ENCODE data around the gene HNRNPA0. TPM values are rescaled to one million over a fixed set of nuclear protein-coding genes. Genes with fewer than 3 reads are reported as not detected.

The HNRNPA0 gene
- polyA plus RNA-seq, 1 donor (not counting 4 experiments of a cell fraction or from before 2014, with no cell fraction given), result 11.4 TPM

GRCh38 chr5:137743031-137743640 lies 11.0 kb downstream of the HNRNPA0 start:
- H3K27me3 ChIP-seq (ENCODE audit: control insufficient read depth, extremely low read depth, insufficient read depth, low read length), result no peaks in the 10 kb centered on the region

GRCh38 chr5:137741718-137742117 lies 12.4 kb downstream of the HNRNPA0 start:
- Histone ChIP-seq H3K9me1 (ENCODE audit: control insufficient read depth, extremely low read depth, insufficient read depth, low read length) (no peaks in the 10 kb centered on the region), H3K4me1 (ENCODE audit: control insufficient read depth, extremely low read depth, insufficient read depth, low read length) (no peaks in the 10 kb centered on the region), H2AFZ (ENCODE audit: control insufficient read depth, low read length) (no peak overlapping the region), H3K9ac (ENCODE audit: control insufficient read depth, extremely low read depth, insufficient read depth, low read length) (no peak overlapping the region), H3K4me3 (ENCODE audit: control insufficient read depth in 2 of 3, extremely low read depth in 1 of 3, insufficient read depth in 2 of 3, low read depth in 1 of 3, low read length in 3 of 3) (no peak overlapping the region), H3K4me2 (ENCODE audit: control insufficient read depth, extremely low read depth, insufficient read depth, low read depth, low read length) (no peak overlapping the region), H3K9me3 (ENCODE audit: control insufficient read depth, low read depth, low read length) (no peaks in the 10 kb centered on the region), H3K27me3 (ENCODE audit: control insufficient read depth, extremely low read depth, insufficient read depth, low read length) (no peaks in the 10 kb centered on the region), H3K27ac (ENCODE audit: control insufficient read depth, insufficient read depth, low read length) (no peak overlapping the region), H3K79me2 (ENCODE audit: control insufficient read depth, insufficient read depth, low read length) (no peaks in the 10 kb centered on the region), H3K36me3 (ENCODE audit: control insufficient read depth in 2 of 2, extremely low read depth in 1 of 2, insufficient read depth in 2 of 2, low read length in 2 of 2) (no peaks in the 10 kb centered on the region), H4K20me1 (ENCODE audit: control insufficient read depth, extremely low read depth, insufficient read depth, low read length) (no peaks in the 10 kb centered on the region)
- dilution Hi-C loops (cut with MboI; ENCODE audit: extremely low pct_ligation_motif_present, low sequenced_read_pairs), result no loop called here
- no peak for TF ChIP-seq EZH2 (IDR thresholded peaks at IDR 0.05; ENCODE audit: low read length)
- no peak for TF ChIP-seq CTCF (optimal IDR thresholded peaks at IDR 0.05 in 1 of 3, IDR thresholded peaks at IDR 0.05 in 1 of 3, conservative IDR thresholded peaks at IDR 0.05 in 1 of 3; ENCODE audit: extremely low read depth in 1 of 3, insufficient read depth in 2 of 3, low read length in 3 of 3)
- no peak for DNase-seq (ENCODE audit: low read depth, low spot score)
- no peak for FAIRE-seq

More at GRCh38 chr5:137743031-137743640, 11.0 kb downstream of the HNRNPA0 start:
- Histone ChIP-seq H3K4me1 (ENCODE audit: control insufficient read depth, extremely low read depth, insufficient read depth, low read length) (no peaks in the 10 kb centered on the region), H3K4me2 (ENCODE audit: control insufficient read depth, extremely low read depth, insufficient read depth, low read depth, low read length) (no peak overlapping the region), H3K27ac (ENCODE audit: control insufficient read depth, insufficient read depth, low read length) (no peak overlapping the region), H4K20me1 (ENCODE audit: control insufficient read depth, extremely low read depth, insufficient read depth, low read length) (no peaks in the 10 kb centered on the region), H3K9ac (ENCODE audit: control insufficient read depth, extremely low read depth, insufficient read depth, low read length) (no peak overlapping the region), H3K79me2 (ENCODE audit: control insufficient read depth, insufficient read depth, low read length) (no peaks in the 10 kb centered on the region), H3K4me3 (ENCODE audit: control insufficient read depth in 2 of 3, extremely low read depth in 1 of 3, insufficient read depth in 2 of 3, low read depth in 1 of 3, low read length in 3 of 3) (no peak overlapping the region), H2AFZ (ENCODE audit: control insufficient read depth, low read length) (no peak overlapping the region), H3K36me3 (ENCODE audit: control insufficient read depth in 2 of 2, extremely low read depth in 1 of 2, insufficient read depth in 2 of 2, low read length in 2 of 2) (no peaks in the 10 kb centered on the region), H3K9me1 (ENCODE audit: control insufficient read depth, extremely low read depth, insufficient read depth, low read length) (no peaks in the 10 kb centered on the region), H3K9me3 (ENCODE audit: control insufficient read depth, low read depth, low read length) (no peaks in the 10 kb centered on the region)
- DNase-seq (ENCODE audit: low read depth, low spot score) (peak; percentile 33), FAIRE-seq (peak; percentile 79)
- TF ChIP-seq CTCF (optimal IDR thresholded peaks at IDR 0.05 in 1 of 3, IDR thresholded peaks at IDR 0.05 in 1 of 3, conservative IDR thresholded peaks at IDR 0.05 in 1 of 3; ENCODE audit: extremely low read depth in 1 of 3, insufficient read depth in 2 of 3, low read length in 3 of 3) (peak; percentile 50 to 63 (median 57)), EZH2 (IDR thresholded peaks at IDR 0.05; ENCODE audit: low read length) (no peak)
- dilution Hi-C loops (cut with MboI; ENCODE audit: extremely low pct_ligation_motif_present, low sequenced_read_pairs), result no loop called here

Measured in keratinocyte (primary cell).